HepG2 (cell line): ENCODE measurements around the gene RCOR1. TPM values are rescaled to one million over a fixed set of nuclear protein-coding genes. Genes with fewer than 3 reads are reported as not detected.
A peak's percentile ranks its signal among the peaks of the same experiment; 100 is the strongest.

ENCODE experiments used
- ATAC-seq: fragments of 200-7000 bp; cut with Tn5 transposase; 3 replicates; pipeline ENCODE4 v1.9.1; 2020; ENCODE audit warnings: mild to moderate bottlenecking, moderate library complexity
- BruUV-seq: library from RNA; stranded (reverse); fragments of 400-500 nt; replicated peaks from 2 replicates; lab custom pipeline; 2021; lab: Mats Ljungman, UMichigan
- CTCF ChIA-PET: fragments of 300-600 bp; formaldehyde crosslinking; extraction: SDS; loops from one replicate; lab custom pipeline; 2021; ENCODE audit warnings: low total read pairs, inconsistent platforms, low intra/inter-chr PET ratio; lab: Yijun Ruan, JAX
- POLR2A ChIA-PET: fragments of 350-600 bp; sonication (Branson Sonifier 250); formaldehyde crosslinking; loops from one replicate; lab custom pipeline; 2020; ENCODE audit warnings: antibody characterized with exemption, inconsistent platforms; lab: Yijun Ruan, JAX
- DNase-seq: peaks from one replicate; pipeline ENCODE4 v3.0.0-alpha.2; 2015; ENCODE audit warnings: low spot score
- FAIRE-seq: peaks from 3 replicates; lab custom pipeline; 2011; peaks lifted over from hg19 to GRCh38; lab: Jason Lieb, UNC
- H2AFZ ChIP-seq: one replicate; pipeline ENCODE4 v1.6.1; 2011; ENCODE audit warnings: low read length, inconsistent platforms
- H3K27ac ChIP-seq: fragments of 300-600 bp; 3 replicates; pipeline ENCODE4 v1.8.0; 2011; ENCODE audit warnings: mixed run types, mild to moderate bottlenecking, mixed read lengths, low read length, inconsistent platforms; ENCODE audit not compliant: insufficient read depth; ENCODE audit errors: extremely low read length
- H3K27me3 ChIP-seq, 2 experiments: fragments of 200-600 bp in 1 of 2; 2 replicates in 1 of 2; 3 replicates in 1 of 2; pipeline versions ENCODE4 v1.6.0 to v1.8.0; 2011; ENCODE audit warnings: low read length in 2 of 2, mild to moderate bottlenecking in 2 of 2, moderate library complexity in 2 of 2, inconsistent platforms in 1 of 2; ENCODE audit not compliant: insufficient read depth in 2 of 2, control insufficient read depth in 1 of 2
- H3K36me3 ChIP-seq, 2 experiments: fragments of 200-600 bp in 1 of 2; replicated peaks in 1 of 2; 2 replicates in 1 of 2; 3 replicates in 1 of 2; pipeline versions ENCODE4 v1.5.1 to v1.8.0; 2011; ENCODE audit warnings: low read length in 2 of 2, inconsistent platforms in 1 of 2; ENCODE audit not compliant: insufficient read depth in 2 of 2, control insufficient read depth in 1 of 2
- H3K4me1 ChIP-seq: 2 replicates; pipeline ENCODE4 v1.5.1; 2012; ENCODE audit warnings: low read length, inconsistent platforms; ENCODE audit not compliant: insufficient read depth
- H3K4me2 ChIP-seq: 2 replicates; pipeline ENCODE4 v1.6.0; 2011; ENCODE audit warnings: low read depth, low read length, inconsistent platforms
- H3K4me3 ChIP-seq, 3 experiments: fragments of 200-600 bp in 1 of 3; sonication (generic), shearing (Covaris generic) in 1 of 3; replicated peaks in 1 of 3; 2 replicates each; pipeline ENCODE4 v1.5.1; 2011 to 2016; ENCODE audit warnings: low read length in 3 of 3, inconsistent platforms in 2 of 3, low read depth in 2 of 3, mild to moderate bottlenecking in 2 of 3, control low read depth in 1 of 3, mixed read lengths in 1 of 3; ENCODE audit not compliant: insufficient read depth in 1 of 3
- H3K79me2 ChIP-seq: one replicate; pipeline ENCODE4 v1.6.1; 2011; ENCODE audit warnings: low read length, inconsistent platforms; ENCODE audit not compliant: insufficient read depth
- H3K9ac ChIP-seq: 2 replicates; pipeline ENCODE4 v1.6.0; 2011; ENCODE audit warnings: mild to moderate bottlenecking, low read depth, low read length, inconsistent platforms; ENCODE audit not compliant: insufficient read depth
- H3K9me3 ChIP-seq: 2 replicates; pipeline ENCODE4 v1.5.1; 2012; ENCODE audit warnings: mild to moderate bottlenecking, low read length
- H4K20me1 ChIP-seq: 2 replicates; pipeline ENCODE4 v1.6.0; 2011; ENCODE audit warnings: inconsistent platforms, mild to moderate bottlenecking, low read length, moderate library complexity; ENCODE audit not compliant: insufficient read depth
- AGO2 ChIP-seq: fragments of 200-400 bp; formaldehyde crosslinking; optimal IDR thresholded peaks from 2 replicates; pipeline ENCODE3; 2017; ENCODE audit warnings: mild to moderate bottlenecking, low read depth, low read length, moderate library complexity
- FOSL2 ChIP-seq: sonication (generic); formaldehyde crosslinking; IDR thresholded peaks from 2 replicates; pipeline ENCODE4 v1.4.0; 2020; ENCODE audit warnings: missing genetic modification reagents
- SCMH1 ChIP-seq: sonication (generic); formaldehyde crosslinking; IDR thresholded peaks from 2 replicates; pipeline ENCODE4 v1.9.0; 2021; ENCODE audit warnings: missing genetic modification reagents, mild to moderate bottlenecking, borderline replicate concordance
- ZNF629 ChIP-seq: sonication (generic); formaldehyde crosslinking; conservative IDR thresholded peaks from 2 replicates; pipeline ENCODE4 v1.5.0; 2020; ENCODE audit warnings: missing genetic modification reagents
- WGBS: methylation state at CpG from one replicate; pipeline ENCODE4 v1.1.6; 2017; ENCODE audit warnings: low lambda C conversion rate; 5-methylcytosine and 5-hydroxymethylcytosine counted together
- in situ Hi-C: cut with HindIII; loops from 2 replicates; pipeline ENCODE4 v1.10.0; 2017; ENCODE audit warnings: low pct_unique_long_range_greater_than_20kb; ENCODE audit not compliant: extremely low pct_ligation_motif_present
- intact Hi-C: fragments of 100-400 bp; cut with micrococcal nuclease; formaldehyde crosslinking; loops from one replicate; pipeline ENCODE4 v1.10.0; 2022; ENCODE audit not compliant: unreplicated experiment
- polyA plus RNA-seq, 8 experiments: library from polyadenylated mRNA; depleted of rRNA in 3 of 8; stranded (reverse) in 7 of 8; unstranded in 1 of 8; fragments of >200 nt; fragmentation: Illumina TruSeq in 4 of 8; extraction: Trizol in 4 of 8; gene quantifications; 2 replicates each; pipeline versions ENCODE4 v1.2.1 to v1.2.3, GENCODE V29; 2011 to 2016; ENCODE audit warnings: low read depth in 4 of 8, missing spikeins in 1 of 8, mixed read lengths in 1 of 8; ENCODE audit not compliant: insufficient read depth in 1 of 8
- total RNA-seq, 5 experiments: library from RNA; depleted of rRNA; stranded (reverse); fragments of >200 nt; fragmentation: Illumina TruSeq; extraction: Trizol; gene quantifications; 2 replicates each; pipeline ENCODE4 v1.2.3, GENCODE V29; 2016; ENCODE audit warnings: low read depth in 1 of 5

Gene RCOR1
- total and polyA plus RNA-seq, 2 of the 13 experiments (the other 11 are each of a cell fraction or from before 2014, with no cell fraction given), result 10.2 to 11.1 TPM

DNA sequence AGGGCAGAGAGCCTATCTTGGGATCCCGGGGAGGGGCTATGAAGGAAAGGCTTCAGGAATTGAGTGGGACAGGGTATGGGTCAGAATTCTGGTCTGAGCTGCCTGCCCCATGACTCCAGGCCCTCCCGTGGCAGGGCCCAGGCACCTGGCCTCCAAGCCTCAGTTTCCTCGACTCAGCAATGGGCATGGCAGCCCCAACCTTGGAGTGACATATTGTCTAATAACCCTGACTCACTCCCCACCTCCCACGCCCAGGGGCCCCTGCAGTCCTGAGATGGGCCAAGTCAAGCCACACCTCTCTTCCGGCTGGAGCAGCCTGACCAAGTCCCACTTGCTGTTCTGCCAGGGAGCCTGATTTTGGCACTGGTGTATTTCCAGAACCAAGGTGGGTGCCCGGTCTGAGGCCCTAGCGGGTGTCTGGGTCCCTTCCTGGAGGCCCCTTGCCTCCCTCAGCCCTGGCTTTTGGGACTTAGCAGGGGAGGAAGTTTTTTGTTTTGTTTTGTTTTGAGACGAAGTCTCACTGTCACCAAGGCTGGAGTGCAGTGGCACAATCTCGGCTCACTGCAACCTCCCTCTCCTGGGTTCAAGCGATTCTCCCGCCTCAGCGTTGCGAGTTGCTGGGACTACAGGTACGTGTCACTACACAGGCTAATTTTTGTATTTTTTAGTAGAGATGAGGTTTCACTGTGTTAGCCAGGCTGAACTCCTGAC, 40.3 kb upstream of the RCOR1 start:
- Histone ChIP-seq H3K4me3 (no peak overlapping the region), H4K20me1 (no peaks in the 10 kb centered on the region), H3K27ac (no peak overlapping the region), H2AFZ (no peak overlapping the region), H3K79me2 (peaks cover 3% of the 10 kb centered on the region), H3K4me1 (peaks cover 24% of the 10 kb centered on the region), H3K9me3 (no peaks in the 10 kb centered on the region), H3K4me2 (no peak overlapping the region), H3K27me3 (no peaks in the 10 kb centered on the region; a peak in 1 of 5 replicates)
- intact Hi-C loops (no loop called here), in situ Hi-C loops (no loop called here)
- ATAC-seq (no peak), DNase-seq (no peak), FAIRE-seq (no peak)
- 83% methylated on average over 13 of the region's 14 CpGs for WGBS
- BruUV-seq, result no TSS peak
- POLR2A ChIA-PET, result no interaction called here
- CTCF ChIA-PET, result no interaction called here
- TF ChIP-seq FOSL2 (CRISPR knock-in tag) (peak; percentile 13; the same call in 1 of the 2 replicates), ZNF629 (peak; percentile 82), SCMH1 (CRISPR knock-in tag) (no peak)
- TF ChIP-seq, all 625 proteins: peak for 2
- Histone ChIP-seq H3K9ac (no peak overlapping the region), H3K36me3 (0 out of 5 replicates have a peak, but pooled peaks cover 0 to 2% of the 10 kb centered on the region in 2 experiments)

DNA sequence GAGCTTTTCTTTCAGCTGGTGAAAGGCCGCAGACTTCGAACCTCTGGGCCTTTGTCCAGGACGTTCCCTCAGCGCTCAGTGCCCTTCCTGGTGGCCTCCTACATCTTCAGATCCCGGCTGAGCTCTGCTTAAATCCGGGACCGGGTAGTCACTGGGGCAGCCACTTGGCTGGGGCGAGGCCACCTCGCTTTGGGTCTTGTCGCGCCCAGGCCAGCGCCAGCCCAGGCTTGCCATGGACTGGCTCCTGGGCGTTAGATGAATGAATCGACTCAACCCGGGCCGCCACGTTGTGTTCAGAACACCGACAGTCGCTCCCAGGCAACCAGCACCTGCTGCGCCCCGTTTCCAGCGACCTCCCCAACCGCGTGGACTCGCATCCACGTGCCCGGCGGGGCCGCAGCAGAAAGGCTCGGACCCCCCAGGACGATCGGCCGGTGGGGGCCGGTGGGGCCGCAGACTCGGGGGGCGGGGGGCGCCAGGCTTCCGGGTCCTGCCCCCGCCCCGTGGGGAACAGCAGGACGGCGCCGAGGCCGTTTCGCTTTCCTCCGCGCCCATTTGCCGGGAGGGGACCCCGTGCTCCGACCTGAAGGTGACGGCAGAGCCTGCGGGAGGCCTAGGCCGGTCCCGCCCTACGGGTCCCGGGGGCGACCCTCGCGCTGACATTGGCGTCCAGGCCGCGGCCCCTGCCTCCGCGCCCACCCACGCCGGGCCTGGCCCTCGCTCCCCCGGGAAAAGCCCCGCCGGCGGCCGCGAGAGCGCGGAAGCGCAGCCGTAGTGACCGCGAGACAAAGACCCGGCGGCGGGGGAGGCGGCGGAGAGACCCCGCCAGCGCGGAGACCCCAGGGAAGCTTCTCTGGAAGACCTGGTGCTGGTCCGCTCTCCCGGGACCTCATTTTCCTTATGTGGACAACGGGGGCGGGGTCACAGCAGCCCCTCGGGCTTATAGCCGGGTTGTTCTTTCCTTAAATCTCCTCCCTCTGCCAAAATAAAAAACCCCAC, 37.3 kb upstream of the RCOR1 start:
- no peak overlapping the region for H2AFZ ChIP-seq
- H3K36me3 ChIP-seq, result 0 out of 5 replicates have a peak, but pooled peaks cover 0 to 2% of the 10 kb centered on the region in 2 experiments
- H3K27ac ChIP-seq, result no peak overlapping the region
- no peak overlapping the region for H3K9ac ChIP-seq
- H3K27me3 ChIP-seq, result no peaks in the 10 kb centered on the region; a peak in 1 of 5 replicates
- TF ChIP-seq AGO2, result peak; percentile 31
- no peak for TF ChIP-seq ZNF629
- FAIRE-seq, result no peak
- ChIA-PET POLR2A (no interaction called here), CTCF (no interaction called here)
- intact Hi-C loops, result no loop called here
- 97% methylated on average over 69 of the region's 94 CpGs for WGBS
- BruUV-seq, result no TSS peak
- H3K9me3 ChIP-seq, result no peaks in the 10 kb centered on the region
- in situ Hi-C loops, result no loop called here
- no peak for ATAC-seq
- no peaks in the 10 kb centered on the region for H3K79me2 ChIP-seq
- no peaks in the 10 kb centered on the region for H4K20me1 ChIP-seq
- no peak for DNase-seq
- peaks cover 26% of the 10 kb centered on the region for H3K4me1 ChIP-seq
- H3K4me3 ChIP-seq, result no peak overlapping the region
- H3K4me2 ChIP-seq, result no peak overlapping the region
